ENCODE results near the gene PSMF1.

PSMF1 gene

DNA sequence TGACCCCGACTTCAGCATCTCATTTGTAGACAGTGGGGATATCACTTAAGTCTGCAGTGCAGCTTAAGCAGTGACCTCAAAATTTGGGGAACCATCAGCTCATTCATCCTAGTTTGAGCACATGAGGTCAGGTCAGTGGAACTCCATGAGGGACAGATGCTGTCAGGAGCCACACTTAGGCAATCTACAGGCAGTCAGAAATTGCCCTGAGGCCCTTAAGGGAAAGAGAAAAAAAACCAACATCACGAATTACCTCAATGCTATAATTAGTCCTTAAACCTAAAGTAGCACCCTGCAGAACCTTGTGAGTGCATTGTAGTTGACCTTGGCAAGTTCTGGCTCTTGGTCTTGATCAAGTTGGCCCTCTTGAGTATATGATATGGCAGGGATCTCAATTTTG lies 45.3 kb downstream of the PSMF1 start:
- DNase-seq (ENCODE audit: low read depth in 1 of 2, low spot score in 1 of 2), result no peak

DNA sequence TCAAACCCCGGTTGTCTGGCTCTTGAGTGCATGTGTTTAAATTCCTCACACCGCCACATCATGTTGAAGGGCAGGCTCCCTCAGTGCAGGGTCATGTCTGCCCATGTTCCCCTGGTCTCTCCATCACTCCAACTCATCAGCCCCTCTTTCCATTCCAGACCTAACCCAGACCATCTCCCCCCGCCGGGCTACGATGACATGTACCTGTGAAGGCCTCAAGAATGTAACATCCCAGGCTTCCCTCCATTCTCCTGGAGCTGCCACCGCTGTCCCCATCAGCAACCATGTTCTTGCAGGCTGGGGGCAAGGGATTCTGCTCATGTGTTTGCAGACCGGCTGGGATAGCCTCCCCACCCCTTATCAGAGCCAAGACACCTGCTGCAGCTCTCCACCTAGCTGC lies 46.5 kb downstream of the PSMF1 start:
- DNase-seq (ENCODE audit: low read depth in 1 of 2, low spot score in 1 of 2), result no peak

DNA sequence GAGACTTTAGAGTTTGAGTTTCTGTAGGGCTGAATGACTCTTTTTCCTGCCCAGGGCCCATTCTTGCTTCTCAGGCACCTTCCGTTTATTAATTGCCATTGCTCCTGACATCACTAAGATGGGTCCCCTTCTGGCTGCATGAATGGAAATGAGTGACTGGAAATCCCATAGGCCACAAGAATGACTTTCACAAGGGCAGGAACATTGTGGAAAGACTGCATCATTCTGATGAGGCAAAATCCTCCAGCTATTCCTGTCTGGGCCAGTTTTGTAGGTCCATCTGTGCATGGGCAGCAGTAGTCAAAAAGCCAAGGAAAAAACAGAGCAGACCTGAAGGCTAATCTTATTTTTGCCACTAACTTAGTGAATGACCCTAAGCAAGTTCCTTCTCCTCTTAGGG lies 47.1 kb downstream of the PSMF1 start:
- DNase-seq (ENCODE audit: low read depth in 1 of 2, low spot score in 1 of 2), result no peak

DNA sequence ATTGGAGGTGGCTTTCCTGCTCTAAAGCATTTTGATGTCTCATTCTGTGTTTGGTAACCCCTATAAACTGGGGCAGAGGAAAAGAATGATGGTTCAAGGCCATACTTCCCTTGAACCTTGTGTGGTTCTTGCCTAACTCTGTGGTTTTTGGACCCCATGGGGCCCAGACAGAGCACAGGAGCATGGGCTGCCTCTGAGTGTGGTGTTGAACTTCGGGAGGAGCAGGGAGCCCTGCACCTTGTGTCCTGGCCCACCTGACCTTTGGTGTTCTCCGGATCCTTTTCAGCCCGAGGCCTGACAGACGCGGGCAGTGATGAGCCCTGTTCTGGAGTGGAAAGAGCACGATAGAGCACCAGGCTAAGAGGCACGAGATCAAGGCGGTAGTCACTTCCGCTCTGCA lies 47.5 kb downstream of the PSMF1 start:
- no peak for DNase-seq (ENCODE audit: low read depth in 1 of 2, low spot score in 1 of 2)

DNA sequence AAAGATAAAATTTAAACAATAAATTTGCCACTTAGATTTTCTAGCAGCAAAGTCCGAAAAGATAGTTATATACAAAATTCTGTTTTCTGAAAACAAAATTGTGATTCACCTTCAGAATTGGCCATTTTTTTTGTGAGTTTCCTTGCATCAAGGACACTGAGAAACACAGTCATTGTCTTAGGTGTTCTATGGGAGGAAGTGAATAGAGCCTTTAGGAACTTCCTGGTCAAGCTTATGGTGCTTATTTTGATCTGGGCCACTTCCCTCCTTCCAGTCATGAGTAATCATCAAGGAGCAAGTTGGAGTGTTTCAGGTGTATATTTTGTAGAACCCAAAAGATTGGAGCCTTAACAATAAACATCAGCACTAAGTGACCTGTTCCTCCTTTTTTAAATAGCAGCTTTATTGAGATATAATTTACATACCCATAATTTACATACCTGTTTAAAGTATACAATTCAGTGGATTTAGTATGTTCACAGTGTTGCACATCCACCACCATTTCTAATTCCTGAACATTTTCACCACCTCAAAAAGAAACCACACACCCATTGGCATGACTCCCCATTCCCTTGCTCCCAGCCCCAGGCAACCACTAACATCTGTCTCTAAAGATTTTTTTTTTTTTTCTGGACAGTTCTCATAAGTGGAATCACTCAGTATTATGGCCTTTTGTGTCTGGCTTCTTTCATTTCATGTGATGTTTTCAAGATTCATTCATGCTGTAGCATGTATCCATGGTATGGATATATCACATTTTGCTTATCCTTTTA lies 48.7 kb downstream of the PSMF1 start:
- no peak for DNase-seq (ENCODE audit: low read depth in 1 of 2, low spot score in 1 of 2)

DNA sequence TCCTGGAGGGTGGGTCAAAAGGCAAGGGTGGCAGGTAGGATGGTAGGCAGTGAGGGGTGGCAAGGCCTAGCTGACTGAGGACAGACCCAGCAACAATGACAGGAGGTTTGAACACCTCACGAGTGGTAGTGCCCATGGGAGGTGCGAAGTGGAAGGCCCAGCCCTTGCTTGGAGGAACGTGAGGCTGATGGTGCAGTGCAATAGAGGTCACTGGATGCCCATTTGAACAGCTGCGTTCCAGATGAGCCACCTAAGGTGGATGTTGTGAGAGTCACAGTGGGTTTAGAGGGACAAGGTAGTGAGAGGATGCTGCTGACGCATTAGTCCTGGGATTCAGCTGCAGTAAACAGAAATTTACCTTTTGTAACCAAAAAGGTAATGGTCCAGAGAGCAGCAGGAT lies 50.8 kb downstream of the PSMF1 start:
- no peak for DNase-seq (ENCODE audit: low read depth in 1 of 2, low spot score in 1 of 2)

DNA sequence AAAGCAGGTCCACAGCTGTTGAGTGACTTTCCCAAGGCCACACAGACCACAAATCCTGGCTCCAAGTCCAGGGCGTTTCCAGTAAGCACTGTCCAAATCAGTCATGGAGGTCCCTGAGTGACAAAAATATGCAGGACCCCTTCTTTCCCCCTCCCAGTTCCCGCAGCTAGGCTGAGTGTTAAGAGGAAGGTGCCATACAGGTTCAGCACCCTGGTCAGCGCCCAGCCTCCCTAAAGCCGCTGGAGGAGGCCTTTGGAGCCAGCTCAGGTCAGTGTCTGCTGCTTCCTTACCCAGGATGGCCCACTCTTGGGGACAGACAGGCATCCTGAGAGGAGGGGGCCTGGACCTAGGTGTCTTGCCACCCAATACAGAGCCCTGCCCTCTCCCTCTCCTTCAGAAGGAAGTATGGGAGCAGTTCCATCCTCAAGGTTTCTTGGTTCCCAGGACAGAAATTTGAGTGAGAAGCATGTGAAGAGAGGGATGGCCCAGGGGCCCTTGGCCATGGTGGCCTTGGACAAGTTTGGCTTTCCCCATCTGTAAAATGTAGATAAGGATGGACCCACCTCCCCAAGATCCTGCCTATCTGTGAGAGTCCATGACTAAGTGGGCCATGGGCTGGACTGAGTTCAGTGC lies 53.2 kb downstream of the PSMF1 start:
- DNase-seq (ENCODE audit: low read depth in 1 of 2, low spot score in 1 of 2), result no peak

- no peak for DNase-seq (ENCODE audit: low read depth in 1 of 2, low spot score in 1 of 2)
These were observed 55.3 kb downstream of the PSMF1 start for GRCh38 chr20:1173698-1174097.

DNA sequence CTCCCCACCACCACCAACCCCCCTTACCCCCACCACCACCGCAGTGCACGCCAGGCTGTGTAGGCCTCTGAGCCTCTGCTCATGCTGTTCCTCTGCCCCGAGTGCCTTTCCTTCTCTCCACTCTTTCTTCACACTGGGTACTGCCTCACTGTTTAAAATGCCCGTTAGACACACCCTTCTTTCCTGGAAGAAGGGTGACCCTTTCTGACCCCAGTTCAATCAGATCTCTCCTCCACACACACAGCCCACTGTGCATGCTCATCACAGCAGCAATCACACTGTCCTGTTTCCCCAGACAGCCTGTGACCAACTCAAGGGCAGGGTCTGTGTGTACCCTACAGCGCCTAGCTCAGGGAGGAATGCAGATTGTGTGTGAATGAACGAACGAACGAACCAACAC lies 56.4 kb downstream of the PSMF1 start:
- DNase-seq (ENCODE audit: low read depth in 1 of 2, low spot score in 1 of 2), result no peak

DNA sequence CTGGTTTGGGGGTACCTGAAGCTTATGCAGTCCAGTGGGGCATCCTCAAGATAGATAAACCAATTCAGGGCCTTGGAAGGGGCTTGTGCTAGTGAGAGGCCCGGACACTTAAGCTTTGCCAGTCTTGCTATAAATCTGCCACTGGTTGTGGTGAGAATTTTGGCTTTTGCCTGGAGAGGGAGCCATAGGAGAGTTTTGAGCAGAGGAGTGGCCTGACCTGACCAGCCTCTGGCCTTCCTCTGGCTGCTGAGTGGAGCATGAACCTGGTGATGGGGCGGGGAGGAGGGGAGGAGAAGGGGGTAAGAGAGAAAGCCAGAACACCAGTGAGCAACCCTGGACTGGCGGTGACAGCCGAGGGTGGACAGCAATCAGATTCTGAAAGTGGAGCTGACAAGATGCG lies 59.3 kb downstream of the PSMF1 start:
- DNase-seq (ENCODE audit: low read depth in 1 of 2, low spot score in 1 of 2), result no peak

DNA sequence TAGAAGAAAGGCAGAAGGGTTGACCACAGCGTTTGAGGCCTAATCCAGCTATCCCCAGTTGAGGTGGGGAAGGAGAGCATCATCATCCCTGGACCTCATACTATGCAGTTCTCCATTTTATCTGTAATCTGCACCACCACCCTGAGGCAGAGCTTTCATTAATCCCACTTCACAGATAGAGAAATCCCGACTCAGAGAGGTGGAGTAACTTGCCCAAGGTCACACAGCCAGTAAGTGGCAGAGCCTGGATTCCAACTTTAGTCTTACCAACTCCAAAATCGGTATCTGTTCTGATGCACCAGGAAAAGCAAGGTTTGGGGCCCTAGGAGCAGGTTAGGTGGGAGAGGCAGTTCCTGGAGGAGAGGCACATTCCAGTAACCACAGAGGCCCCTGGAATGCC lies 59.7 kb downstream of the PSMF1 start:
- no peak for DNase-seq (ENCODE audit: low read depth in 1 of 2, low spot score in 1 of 2)

DNA sequence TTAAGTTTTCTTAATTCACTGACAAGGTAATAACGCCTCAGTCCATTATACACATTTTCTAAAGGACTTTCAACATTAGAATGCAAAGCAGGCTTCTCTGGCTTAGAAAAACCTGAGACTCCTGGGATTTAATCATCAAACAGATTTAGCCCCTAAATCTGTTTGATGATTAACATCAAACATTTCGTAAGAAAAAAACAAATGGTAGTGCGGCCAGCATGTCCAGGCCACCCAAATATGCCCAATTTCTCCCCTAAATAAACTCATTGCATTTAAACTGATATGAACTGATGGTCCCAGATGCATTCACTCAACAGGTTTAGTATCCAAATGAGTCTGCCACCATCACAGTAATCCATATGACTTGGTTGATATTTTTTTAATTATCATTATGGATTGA lies 60.2 kb downstream of the PSMF1 start:
- DNase-seq (ENCODE audit: low read depth in 1 of 2, low spot score in 1 of 2), result no peak

DNA sequence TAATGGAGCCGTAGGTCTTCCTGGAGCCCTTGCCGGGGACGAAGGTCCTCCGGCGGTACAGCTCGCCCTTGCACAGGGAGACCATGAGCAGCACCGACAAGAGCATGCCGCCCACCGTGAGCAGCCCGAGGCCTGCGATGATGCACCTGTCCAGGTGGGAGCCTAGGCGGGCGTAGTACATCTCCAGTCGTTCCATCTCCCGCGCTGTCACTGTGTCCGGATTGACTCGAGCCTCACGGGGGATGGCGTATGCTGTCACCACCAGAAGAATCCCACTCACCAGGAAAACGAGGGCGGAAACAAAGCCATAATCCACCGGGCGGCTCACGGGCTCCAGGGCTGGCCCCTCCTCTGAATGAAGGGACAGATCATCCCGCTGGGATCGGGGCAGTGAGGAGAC lies 62.5 kb downstream of the PSMF1 start:
- DNase-seq (ENCODE audit: low read depth in 1 of 2, low spot score in 1 of 2), result no peak

DNA sequence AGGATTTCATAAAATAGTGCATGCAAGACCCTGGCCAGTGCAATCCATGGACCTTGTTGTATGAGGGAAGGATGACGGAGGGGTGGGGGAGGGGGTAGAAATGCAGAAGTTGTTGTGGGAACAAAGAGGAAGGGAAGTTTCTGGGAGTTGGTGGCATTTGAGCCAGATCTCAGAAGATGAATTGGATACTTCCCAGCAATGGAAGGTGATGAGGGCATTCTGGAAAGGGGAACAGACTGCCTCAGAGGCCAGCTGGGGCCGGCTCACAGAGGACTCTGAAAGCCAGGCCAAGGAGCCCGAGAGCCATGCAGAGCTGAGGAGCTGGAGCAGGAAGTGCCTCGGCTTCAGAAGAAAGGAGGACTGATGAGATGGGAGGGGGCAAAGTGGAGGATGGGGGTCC lies 63.7 kb downstream of the PSMF1 start:
- DNase-seq (ENCODE audit: low read depth in 1 of 2, low spot score in 1 of 2), result no peak

- no peak for DNase-seq (ENCODE audit: low read depth in 1 of 2, low spot score in 1 of 2)
These were observed 64.8 kb downstream of the PSMF1 start for GRCh38 chr20:1183153-1183552.

GRCh38 chr20:1184260-1184637 lies 65.8 kb downstream of the PSMF1 start:
- DNase-seq (ENCODE audit: low read depth in 1 of 2, low spot score in 1 of 2), result no peak

GRCh38 chr20:1184638-1185315 lies 66.4 kb downstream of the PSMF1 start, which contains the start of gene TMEM74B:
TSS of gene TMEM74B (minus strand) at chr20:1184981. CDS start at chr20:1183801, 1,180 bp downstream.
- DNase-seq (ENCODE audit: low read depth in 1 of 2, low spot score in 1 of 2), result no peak

DNA sequence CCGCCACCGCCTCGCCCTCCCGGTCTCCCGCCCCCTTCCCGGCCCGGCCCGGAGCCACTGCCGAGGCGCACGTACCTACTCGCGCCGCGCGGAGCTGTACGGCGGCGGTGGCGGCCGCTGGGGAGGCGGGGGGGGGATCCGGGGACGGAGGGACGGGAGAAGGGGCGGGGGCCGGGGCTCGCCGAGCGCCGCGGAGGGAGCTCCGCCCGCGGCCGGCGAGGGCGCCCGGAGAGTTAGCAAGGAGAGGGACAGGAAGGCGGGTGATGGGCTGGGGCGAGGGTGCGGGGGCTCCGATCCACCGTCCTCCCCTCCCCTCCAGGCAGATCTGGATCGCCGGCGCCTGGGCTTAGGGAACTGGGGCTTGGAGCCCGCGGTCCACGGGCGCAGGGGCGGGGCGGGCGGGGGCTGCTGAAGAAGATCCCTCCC lies 66.9 kb downstream of the PSMF1 start:
- no peak for DNase-seq (ENCODE audit: low read depth in 1 of 2, low spot score in 1 of 2)

- DNase-seq (ENCODE audit: low read depth in 1 of 2, low spot score in 1 of 2), result peak in 1 of 2 donors; percentile 30
These were observed 67.5 kb downstream of the PSMF1 start for GRCh38 chr20:1185790-1186334.

DNA sequence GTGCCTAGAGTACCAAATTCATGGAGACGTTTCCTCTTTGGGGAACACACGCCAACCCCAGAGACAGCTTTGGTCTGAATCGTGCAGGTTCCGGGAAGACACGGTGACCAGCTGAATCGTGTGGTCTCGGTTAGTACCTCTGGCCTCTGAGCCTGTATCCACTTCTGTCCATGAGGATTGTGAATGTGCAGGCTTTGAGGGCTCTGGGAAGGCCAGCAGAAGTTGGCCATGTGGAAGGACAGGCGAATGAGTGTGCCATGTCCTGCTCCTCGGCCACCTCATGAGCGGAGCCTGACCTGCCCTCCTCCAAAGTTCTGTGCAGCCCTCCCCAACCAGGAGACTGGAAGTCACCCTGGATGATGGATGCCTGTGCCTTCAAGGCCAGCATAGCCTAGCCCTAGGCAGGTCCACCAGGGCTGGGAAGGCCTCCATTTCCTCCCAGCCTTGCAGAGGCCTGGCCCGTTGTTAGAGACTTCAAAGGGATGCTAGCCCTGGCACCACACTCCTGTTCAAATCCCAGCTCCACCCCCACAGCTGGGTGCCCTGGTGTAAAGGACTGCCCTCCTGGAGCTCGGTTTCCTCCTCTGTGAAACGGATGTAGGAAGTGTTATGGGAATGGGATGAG lies 68.1 kb downstream of the PSMF1 start:
- DNase-seq (ENCODE audit: low read depth in 1 of 2, low spot score in 1 of 2), result no peak

- DNase-seq (ENCODE audit: low read depth in 1 of 2, low spot score in 1 of 2), result no peak
These were observed 69.3 kb downstream of the PSMF1 start for GRCh38 chr20:1187605-1188171.
